Measurements from ENCODE around the gene FGD5.

The FGD5 gene

GRCh38 chr3:14847613-14848541, 29.1 kb downstream of the FGD5 start:
- no peak for DNase-seq (ENCODE audit: low read depth in 2 of 2)

- no peak for DNase-seq (ENCODE audit: low read depth in 2 of 2)
These were observed 30.1 kb downstream of the FGD5 start for GRCh38 chr3:14848906-14849305.

DNA sequence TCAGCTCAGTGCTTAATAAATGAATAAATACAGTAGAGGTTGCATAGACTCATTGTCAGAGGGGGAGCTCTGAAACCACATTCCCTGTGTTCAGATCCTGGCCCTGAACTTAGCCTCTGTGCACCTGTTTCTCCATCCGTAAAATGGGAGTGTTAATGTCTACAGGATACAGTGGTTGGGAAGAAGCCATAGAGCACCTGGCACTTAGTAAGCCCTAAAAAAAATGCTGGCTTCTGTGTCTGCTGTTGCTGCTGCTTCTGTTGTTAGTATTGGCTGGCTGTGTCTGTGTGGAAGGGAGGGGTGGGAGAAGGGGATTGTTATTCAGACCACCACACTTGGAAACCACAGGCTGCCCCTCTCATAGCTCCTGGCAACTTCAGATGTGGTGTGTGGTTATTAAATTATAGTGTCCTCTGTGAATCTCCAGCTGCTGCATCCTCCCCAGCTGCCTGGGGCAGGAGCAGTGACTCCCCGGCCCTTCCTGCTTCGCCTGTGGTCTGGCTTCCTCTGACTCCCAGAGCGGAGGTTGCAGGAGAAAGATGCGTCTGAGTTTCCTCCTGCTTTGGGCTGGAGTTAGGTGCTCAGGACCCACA, 31.0 kb downstream of the FGD5 start:
- DNase-seq (ENCODE audit: low read depth in 2 of 2), result no peak

- DNase-seq (ENCODE audit: low read depth in 2 of 2), result no peak
These were observed 33.4 kb downstream of the FGD5 start for GRCh38 chr3:14852058-14852594.

GRCh38 chr3:14852717-14853116, 34.0 kb downstream of the FGD5 start:
- no peak for DNase-seq (ENCODE audit: low read depth in 2 of 2)

- DNase-seq (ENCODE audit: low read depth in 2 of 2), result no peak
These were observed 34.6 kb downstream of the FGD5 start for GRCh38 chr3:14853271-14853951.

GRCh38 chr3:14857506-14857905, 38.7 kb downstream of the FGD5 start:
- DNase-seq (ENCODE audit: low read depth in 2 of 2), result no peak

GRCh38 chr3:14858105-14858504, 39.3 kb downstream of the FGD5 start:
- no peak for DNase-seq (ENCODE audit: low read depth in 2 of 2)

- DNase-seq (ENCODE audit: low read depth in 2 of 2), result no peak
These were observed 41.1 kb downstream of the FGD5 start for GRCh38 chr3:14859880-14860279.

DNA sequence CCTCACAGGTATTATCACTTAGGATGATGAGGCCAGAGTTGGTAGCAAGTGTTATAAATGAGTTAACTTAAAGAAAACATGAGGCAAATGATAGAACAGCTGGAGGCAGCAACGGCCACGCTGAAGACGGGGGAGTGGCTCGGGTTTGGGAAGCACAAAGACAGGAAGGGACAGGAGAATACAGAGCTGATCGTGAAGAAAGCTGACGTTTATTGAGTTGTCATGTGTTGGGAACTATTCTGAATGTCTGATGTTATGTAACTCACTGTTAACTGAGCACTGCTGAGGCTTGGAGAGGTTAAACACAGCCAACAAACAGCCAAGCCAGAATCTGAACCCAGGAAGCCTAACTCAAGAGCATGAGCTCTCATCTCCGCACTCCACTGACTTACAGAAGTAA, 42.3 kb downstream of the FGD5 start:
- DNase-seq (ENCODE audit: low read depth in 2 of 2), result no peak

DNA sequence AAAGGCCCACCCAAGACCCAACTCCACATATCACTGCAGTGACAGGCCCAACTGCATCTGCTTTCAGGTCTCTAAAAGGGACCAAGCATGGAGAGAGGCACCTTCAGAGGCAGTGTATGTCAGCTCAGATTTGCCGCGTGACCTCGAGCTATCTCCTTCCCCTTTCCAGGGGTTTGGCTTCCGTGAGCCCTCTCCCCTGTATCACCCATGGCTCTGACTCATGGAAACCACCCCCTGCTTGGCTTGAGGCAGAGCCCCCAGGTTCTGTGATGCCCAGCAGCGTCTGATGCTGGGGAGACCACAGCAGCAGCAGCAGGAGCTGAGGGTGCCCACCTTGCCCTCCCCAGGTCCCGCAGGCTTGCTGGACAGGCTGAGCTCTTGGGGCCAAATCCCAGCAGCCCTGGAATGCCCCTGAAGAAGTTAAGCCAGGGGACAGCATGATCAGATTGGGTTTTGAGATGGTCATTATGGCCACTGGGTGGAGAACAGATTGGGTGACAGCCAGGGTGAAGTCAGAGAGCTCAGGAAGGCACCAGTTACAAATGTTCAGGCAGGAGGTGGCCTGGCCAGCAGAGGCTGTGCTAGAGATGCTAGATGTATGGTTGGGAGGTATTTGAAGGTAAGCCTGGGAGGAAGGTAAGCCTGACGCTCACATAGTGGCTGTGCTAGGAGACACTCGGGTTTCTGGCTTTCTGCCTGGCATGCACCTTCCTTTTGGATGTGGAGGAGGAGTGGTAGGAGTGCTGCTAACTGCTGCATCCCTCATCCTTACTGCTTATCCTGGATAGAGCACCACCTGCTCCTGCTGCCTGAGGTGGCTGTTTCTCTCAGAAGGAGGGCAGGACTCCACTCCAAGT, 42.9 kb downstream of the FGD5 start:
- no peak for DNase-seq (ENCODE audit: low read depth in 2 of 2)

DNA sequence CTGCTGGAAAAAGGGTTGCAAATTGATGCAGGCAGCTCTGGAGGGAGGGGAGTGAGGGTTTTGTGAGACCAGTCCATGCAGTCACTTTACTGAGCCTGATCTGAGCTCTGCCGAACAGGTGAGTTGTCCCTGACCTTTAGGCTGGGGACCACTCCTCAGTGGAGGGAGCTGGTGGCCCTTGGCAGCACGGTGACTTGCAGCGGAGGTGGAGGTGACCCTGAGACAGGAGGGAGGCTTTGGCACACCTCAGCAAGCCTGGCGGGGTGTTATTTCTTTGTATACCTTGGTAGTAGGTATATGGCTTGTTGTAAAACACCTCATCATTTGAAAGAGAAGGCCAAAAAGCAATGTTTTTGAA, 43.5 kb downstream of the FGD5 start:
- no peak for DNase-seq (ENCODE audit: low read depth in 2 of 2)

- no peak for DNase-seq (ENCODE audit: low read depth in 2 of 2)
These were observed 44.0 kb downstream of the FGD5 start for GRCh38 chr3:14862661-14863230.

DNA sequence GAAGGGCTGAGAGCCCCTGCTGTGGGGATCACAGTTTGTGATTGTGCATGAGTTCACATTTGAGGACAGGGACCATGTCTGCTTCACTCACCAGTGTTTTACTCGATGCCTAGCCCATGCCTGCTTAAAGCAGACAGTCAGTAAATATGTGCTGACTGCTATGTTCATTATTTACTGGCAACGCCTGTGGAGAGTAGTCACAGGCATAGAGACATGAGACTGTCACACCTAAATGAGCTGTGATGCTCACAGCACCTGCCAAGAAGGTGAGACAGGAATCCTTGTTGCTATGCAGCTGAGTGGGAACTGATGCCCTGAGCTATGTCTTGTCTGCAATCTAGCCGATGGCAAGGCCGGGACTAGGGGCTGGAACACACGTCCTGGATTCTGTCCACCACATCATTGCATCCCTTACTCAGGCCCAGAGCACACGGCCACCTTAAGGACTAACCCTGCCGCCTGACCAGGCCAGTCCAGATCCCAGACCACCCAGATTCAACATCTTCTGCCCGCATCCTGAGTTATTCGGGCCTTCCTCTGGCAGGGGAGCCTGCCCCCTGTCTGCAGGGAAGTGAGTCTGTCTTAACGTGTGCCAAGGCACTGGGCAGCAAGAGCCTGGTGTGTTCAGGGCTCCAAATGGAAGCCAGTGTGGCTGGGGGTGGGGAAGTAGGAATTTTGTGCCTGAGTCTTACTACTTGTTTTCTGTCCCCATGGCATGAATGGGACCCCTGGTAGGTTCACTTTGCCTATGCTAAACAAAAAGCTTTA, 44.8 kb downstream of the FGD5 start:
- DNase-seq (ENCODE audit: low read depth in 2 of 2), result no peak

GRCh38 chr3:14864131-14864530, 45.4 kb downstream of the FGD5 start:
- DNase-seq (ENCODE audit: low read depth in 2 of 2), result no peak

GRCh38 chr3:14866627-14867026, 47.9 kb downstream of the FGD5 start:
- DNase-seq (ENCODE audit: low read depth in 2 of 2), result no peak

- DNase-seq (ENCODE audit: low read depth in 2 of 2), result no peak
These were observed 49.3 kb downstream of the FGD5 start for GRCh38 chr3:14867936-14868570.

DNA sequence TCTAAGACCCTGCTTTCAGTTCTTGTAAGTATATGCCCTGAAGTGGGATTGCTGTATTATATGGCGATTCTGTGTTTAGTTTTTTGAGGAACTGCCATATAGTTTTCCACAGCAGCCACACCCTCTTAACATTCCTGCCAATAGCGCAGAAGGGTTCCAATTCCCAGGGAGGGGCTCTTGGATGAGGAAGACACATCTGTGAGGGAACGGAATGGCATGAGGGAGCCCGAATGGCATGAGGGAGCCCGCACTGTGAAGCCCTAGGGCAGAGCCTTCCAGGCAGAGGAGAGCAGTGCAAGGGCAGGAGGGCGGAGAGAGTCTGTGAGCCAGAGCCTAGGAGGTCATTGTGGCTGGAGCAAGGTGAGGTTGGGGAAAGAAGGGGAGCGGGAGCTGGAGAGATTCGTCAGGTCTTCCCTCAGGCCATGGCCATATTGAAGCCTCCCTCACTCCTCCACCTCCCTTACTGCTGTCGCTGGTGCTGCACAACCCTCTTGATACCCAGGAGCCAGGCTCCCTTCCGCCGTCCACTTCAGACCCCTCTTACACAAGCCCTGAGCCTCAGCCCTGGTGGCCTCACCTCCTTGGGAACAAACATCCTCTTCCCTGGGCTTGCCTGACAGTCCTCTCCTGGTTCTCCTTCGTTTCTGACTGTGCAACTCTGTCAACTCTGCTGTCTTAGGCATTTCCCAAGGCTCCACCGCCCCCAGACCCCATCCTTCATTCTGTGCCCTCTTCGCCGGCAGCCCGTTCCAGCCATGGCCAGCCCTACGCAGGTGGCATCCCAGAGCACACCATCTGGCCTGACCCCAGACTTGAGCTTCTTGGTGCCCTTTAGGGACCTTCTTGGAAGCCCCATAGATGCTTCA, 51.4 kb downstream of the FGD5 start:
- no peak for DNase-seq (ENCODE audit: low read depth in 2 of 2)

DNA sequence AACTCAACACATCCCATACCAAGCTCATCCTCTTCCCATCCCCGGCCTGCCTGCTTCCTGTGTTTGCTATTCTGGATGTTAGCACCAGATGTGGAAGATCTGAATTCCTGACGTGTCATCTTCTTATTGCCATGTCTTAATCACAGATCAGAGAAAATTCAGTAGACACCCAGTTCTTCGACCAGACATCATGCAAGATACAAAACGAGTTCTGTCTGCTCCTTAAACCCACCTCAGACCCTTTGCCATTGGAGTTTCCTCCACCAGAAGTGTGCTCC, 52.0 kb downstream of the FGD5 start:
- DNase-seq (ENCODE audit: low read depth in 2 of 2), result no peak
